ENCODE results near the gene CDH4.

CDH4 gene

DNA sequence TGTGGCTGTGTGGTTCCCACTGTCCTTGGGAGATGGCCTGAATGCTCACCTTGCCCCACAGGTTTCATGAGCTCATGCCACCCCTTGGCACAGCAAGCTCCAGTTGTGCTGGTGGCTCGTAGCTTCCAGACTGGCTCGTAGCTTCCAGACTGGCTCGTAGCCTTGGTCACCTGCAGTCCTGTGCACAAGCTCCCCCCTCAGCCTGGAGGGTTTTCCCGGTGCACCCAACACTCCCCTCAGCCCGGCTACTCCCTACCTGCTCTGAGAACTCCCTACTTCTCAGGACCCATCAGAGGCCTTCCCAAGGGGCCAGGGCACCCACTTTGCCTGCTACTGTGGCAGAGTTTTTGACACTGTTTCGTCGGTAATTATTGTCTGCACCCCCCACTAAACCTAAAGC, 528.0 kb downstream of the CDH4 start:
- no peak for DNase-seq

DNA sequence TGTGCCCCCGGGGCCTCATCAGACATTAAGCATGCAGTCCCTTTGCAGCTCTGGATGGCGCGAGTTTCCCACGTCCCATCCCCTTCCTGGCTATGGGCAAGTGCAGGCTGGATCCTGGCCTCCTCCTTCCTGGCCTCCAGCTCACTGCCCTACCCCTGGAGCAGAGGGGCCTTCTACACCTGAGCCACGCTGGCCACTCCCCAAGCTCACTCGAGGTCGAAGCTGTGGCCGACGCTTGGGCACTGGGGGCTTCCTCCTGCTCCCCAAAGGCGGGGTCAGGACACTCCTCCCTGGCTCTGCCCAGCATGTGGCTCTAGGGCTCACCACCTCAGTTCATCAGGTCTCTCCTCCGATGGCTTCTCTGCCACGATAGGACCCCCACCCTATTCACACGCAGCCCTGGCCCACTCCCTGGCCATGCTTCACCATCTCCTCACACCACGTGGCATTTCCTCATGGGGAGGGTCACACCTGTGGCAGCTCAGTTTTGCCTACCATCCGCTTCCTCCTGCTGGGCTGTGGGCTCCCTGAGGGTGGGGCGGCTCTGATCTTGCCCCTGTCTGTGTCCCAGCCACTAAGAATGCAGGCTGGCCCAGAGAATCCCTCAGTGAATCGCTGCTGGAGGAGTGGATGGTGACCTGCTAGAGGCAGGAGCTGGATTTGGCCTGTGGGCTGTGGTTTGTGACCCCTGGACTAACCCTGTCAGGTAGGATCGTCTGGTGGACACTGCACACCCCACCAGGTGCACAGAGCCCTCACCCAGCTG, 532.9 kb downstream of the CDH4 start:
- DNase-seq: no peak

DNA sequence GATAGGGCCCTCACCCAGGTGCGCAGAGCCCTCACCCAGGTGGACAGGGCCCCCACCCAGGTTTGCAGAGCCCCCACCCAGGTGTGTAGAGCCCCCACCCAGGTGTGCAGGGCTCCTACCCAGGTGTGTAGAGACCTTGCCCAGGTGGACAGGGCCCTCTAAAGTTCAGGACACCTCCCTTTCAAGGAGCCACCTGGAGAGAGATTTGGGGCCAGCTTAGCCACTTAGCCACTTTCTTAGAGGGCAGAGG, 533.4 kb downstream of the CDH4 start:
- no peak for DNase-seq

GRCh38 chr20:61786230-61786629, 534.2 kb downstream of the CDH4 start:
- DNase-seq: no peak

DNA sequence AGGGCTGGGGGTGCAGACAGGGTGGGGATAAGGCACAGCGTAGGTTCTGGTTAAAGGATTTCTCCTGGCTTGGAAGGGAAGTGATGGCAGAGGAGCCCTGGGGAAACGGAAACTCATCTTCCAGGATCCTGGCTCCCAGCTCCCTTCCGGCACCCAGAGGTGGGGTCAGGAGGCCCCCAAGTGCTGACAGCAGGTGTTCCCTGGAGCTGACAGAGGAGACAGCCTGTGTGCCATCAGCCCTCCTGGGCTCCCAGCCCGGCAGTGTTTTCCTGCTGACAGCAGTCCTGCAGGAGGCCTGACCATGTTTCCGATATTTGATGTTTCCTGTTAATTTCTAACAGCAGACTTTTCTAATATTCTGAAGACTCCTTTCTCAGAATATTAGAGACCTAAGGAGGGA, 536.3 kb downstream of the CDH4 start:
- DNase-seq: no peak

- DNase-seq: no peak
These were observed 537.3 kb downstream of the CDH4 start for GRCh38 chr20:61789329-61789728.

DNA sequence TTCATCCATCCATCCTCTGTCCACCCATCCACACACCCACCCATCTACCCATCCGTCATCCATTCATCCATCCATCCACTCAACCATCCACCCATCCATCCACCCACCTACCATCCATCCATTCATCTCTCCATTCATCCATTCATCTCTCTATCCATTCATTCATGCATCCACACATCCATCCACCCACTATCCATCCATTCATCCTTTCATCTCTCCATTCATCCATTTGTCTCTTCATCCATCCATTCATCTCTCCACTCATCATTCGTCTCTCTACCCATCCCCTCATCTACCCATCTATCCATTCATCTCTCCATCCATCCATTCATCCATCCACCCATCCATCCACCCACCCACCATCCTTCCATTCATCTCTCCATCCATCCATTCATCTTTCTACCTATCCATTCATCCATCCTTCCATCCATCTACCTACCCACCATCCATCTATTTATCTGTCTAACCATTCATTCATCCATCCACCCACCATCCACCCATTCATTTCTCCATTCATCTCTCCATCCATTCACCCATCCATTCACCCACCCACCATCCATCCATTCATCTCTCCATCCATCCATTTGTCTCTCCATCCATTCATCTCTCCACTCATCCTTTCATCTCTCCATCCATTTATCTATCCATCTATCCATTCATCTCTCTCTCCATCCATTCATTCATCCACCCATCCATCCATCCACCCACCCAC, 538.2 kb downstream of the CDH4 start:
- no peak for DNase-seq

DNA sequence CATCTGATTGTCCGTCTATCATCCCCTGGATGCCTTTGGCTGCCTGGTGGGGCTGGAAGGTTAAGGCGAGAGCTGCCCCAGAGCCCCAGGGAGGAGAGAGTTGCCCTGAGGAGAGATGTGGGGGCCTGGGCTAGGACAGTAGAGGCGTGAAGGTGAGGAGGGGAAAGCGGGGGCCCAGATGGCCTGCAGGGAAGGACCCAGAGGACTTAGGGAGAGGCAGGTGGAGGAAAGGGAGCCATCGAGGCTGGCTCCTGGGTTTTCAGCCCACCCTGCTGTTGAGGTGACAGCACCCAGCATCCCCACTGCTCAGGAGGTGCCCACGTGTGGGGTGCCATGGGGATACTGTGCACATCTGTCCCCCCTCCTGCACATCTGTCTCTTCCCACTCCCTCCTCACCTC, 539.9 kb downstream of the CDH4 start:
- no peak for DNase-seq

GRCh38 chr20:61795669-61796630, 543.9 kb downstream of the CDH4 start:
- DNase-seq: no peak

DNA sequence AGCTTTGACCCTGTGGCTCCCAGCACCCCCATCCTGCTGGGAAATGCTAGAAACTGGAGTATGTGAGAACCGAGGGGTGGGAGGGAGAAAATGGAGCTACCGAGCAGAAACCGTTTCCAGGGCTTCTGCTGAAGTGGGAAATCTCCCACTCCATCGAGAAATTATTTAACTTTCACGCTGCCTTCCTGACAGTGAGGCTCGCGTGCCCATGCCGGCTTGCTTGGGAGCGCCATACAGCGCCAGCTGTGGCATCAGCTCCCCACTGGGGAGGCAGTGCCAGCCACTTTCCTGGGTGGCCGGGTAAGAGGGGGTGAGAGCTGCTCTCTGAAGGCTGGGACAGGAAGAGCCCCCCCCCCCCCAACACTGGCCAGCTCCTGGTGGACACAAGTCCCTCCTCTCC, 544.7 kb downstream of the CDH4 start:
- no peak for DNase-seq

DNA sequence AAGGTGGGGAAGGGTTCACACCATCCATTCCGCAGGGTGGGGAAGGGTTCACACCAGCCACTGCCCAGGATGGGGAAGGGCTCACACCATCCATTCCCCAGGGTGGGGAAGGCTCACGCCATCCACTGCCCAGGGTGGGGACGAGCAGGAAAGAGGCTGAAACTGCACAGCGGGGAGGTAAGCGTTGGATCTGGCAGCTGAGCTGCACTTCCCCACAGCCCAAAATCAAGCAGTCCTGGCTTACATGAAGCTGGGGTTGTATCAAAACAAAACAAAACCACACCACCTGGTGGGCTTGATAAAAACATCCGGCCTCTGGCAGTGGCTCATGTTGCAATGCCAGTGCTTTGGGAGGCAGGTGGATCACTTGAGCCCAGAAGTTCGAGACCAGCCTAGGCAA, 545.1 kb downstream of the CDH4 start:
- DNase-seq: no peak

GRCh38 chr20:61797971-61798411, 545.9 kb downstream of the CDH4 start:
- no peak for DNase-seq

DNA sequence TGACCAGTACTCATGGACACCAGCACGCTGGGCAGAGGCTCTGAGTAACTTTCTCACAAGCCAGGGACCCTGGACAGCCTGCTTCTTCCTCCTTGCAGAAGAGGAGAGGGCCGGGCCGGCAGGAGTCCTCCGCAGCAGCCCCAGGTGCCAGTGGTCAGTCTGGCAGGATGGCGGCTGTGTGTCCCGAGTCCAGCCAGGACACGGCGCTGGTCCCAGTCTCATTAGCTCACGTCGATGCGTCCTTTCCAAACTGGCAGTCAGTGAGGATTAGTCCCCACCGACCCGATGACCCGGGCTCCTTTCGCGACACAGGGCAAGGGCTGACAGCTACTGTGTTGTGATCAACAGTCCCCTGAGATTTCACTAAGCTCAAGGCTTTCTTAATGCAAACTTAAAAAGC, 546.6 kb downstream of the CDH4 start:
- DNase-seq: no peak

GRCh38 chr20:61799394-61799923, 547.4 kb downstream of the CDH4 start:
- DNase-seq: no peak

DNA sequence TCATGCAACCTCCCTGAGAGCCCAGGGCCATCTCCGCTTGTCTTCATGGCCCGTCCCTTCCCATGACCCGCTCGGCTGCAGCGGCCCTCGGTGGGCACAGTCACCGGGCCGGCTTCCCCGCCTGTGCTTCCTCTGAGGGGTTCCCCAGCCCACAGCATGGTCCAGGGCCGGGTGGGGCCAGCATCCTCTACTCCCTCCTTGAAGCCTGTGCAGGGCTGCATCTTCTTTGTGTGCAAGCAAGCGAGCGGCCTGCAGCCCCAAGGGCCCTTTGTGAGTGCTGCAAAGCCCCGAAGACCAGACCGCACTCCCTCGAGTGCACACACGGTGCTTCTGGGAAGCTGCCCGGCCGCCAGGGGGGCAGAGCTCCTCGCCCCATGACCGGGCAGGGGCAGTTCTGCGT, 547.9 kb downstream of the CDH4 start:
- DNase-seq: no peak

- no peak for DNase-seq
These were observed 548.5 kb downstream of the CDH4 start for GRCh38 chr20:61800359-61801064.

GRCh38 chr20:61801065-61801360, 549.0 kb downstream of the CDH4 start:
- no peak for DNase-seq

DNA sequence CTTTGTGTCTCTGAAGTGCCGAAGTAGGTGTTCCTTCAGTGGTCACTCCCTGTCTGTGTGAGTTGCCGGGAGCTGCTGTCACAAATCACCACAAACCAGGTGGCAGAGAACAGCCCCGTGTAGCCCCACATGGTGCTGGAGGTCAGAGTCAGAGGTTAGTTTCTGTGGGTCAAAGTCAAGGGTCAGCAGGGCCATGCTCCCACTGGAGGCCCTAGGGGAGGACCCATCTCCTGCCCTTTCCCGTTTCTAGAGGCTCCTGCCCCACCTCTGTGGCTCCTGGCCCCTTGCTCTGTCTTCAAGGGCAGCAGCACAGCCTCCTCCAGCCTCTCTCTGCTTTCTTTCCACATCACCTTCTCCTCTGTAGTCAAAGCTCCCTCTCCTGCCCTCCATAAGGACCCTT, 549.4 kb downstream of the CDH4 start:
- DNase-seq: no peak

GRCh38 chr20:61801857-61802442, 549.9 kb downstream of the CDH4 start:
- DNase-seq: no peak

DNA sequence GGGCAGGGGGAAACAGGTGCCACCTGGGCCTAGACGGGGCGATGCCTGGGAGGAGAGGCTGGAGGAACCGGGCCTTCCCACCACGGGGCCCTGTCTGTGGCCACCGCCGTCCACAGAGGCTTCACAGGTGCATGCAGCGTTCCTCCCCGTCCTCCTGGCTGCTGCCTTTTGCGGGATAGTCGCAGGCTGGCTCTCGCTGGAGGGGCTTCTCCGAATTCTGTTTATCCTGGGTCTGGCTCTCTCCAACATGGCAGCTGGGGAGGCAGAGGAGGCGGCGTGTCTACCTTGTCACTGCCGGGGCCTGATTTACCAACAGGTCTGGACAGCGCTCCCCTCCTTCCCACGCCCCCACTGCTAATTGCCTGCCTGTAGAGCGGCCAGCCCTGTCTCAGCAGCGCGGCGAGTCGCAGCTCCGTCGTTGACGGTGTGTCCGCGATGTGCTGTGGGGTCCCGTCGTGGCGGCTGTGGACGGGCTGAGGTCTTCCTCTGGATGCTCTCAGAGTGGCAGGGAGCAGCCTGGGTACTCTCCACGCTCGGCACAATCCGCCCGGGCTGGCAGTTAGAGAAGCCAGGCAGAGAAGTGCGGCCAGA, 550.8 kb downstream of the CDH4 start:
- no peak for DNase-seq

GRCh38 chr20:61803416-61803914, 551.4 kb downstream of the CDH4 start:
- DNase-seq: no peak
